K562 (cell line): Measurements from ENCODE around the gene SH3BP5. TPM values are rescaled to one million over a fixed set of nuclear protein-coding genes. Genes with fewer than 3 reads are reported as not detected.
A peak's percentile ranks its signal among the peaks of the same experiment; 100 is the strongest.

Source experiments
- CXXC5 ChIP-seq: fragments of 250-450 bp; sonication (Bioruptor Pico); IDR thresholded peaks from 2 replicates; pipeline ENCODE4 v1.8.0; 2022; ENCODE audit warnings: inconsistent platforms, mild to moderate bottlenecking, moderate library complexity
- DIDO1 ChIP-seq: fragments of 450-650 bp; IDR thresholded peaks from 2 replicates; pipeline ENCODE4 v1.6.1; 2016; ENCODE audit warnings: low read depth, missing biosample characterization, missing genetic modification characterization
- IRF9 ChIP-seq: fragments of 450-650 bp; IDR thresholded peaks from 2 replicates; pipeline ENCODE4 v1.6.1; 2016; ENCODE audit warnings: missing biosample characterization, missing genetic modification characterization
- KLF1 ChIP-seq: fragments of 450-650 bp; IDR thresholded peaks from 2 replicates; pipeline ENCODE4 v1.6.1; 2016; ENCODE audit warnings: missing genetic modification characterization, missing compliant biosample characterization
- MEF2D ChIP-seq: conservative IDR thresholded peaks from 2 replicates; pipeline ENCODE4 v1.6.1; 2016; ENCODE audit warnings: low read depth, missing genetic modification characterization, missing compliant biosample characterization
- NEUROD1 ChIP-seq: fragments of 150-350 bp; IDR thresholded peaks from 2 replicates; pipeline ENCODE4 v1.6.1; 2014; ENCODE audit warnings: borderline replicate concordance, low read length, low read depth; ENCODE audit not compliant: partially characterized antibody
- PHF21A ChIP-seq: fragments of 450-650 bp; IDR thresholded peaks from 2 replicates; pipeline ENCODE4 v1.6.1; 2017; ENCODE audit warnings: low read depth, borderline replicate concordance
- POLR2H ChIP-seq: IDR thresholded peaks from 2 replicates; pipeline ENCODE4 v1.6.1; 2016; ENCODE audit warnings: missing genetic modification characterization, low read depth, mild to moderate bottlenecking, control low read depth, missing compliant biosample characterization, moderate library complexity
- RBM39 ChIP-seq: fragments of 200-400 bp; formaldehyde crosslinking; optimal IDR thresholded peaks from 2 replicates; pipeline ENCODE3; 2018; ENCODE audit warnings: low read depth, low read length
- SIN3B ChIP-seq: fragments of 450-650 bp; IDR thresholded peaks from 2 replicates; pipeline ENCODE4 v1.6.1; 2017; ENCODE audit warnings: low read depth, mild to moderate bottlenecking, moderate library complexity
- STAT6 ChIP-seq: sonication (generic); formaldehyde crosslinking; IDR thresholded peaks from 2 replicates; pipeline ENCODE4 v1.8.1; 2023; ENCODE audit warnings: mild to moderate bottlenecking, missing genetic modification reagents
- TRIM28 ChIP-seq: fragments of 450-650 bp; IDR thresholded peaks from 2 replicates; pipeline ENCODE4 v1.6.1; 2017
- YY1 ChIP-seq, 3 experiments: IDR thresholded peaks; 2 replicates each; pipeline ENCODE4 v1.6.1; 2011; ENCODE audit warnings: low read length in 2 of 3, mild to moderate bottlenecking in 2 of 3, moderate library complexity in 2 of 3, borderline replicate concordance in 1 of 3, control low read depth in 1 of 3, low read depth in 1 of 3; ENCODE audit not compliant: insufficient read depth in 3 of 3, insufficient replicate concordance in 2 of 3, control insufficient read depth in 1 of 3, insufficient read length in 1 of 3; ENCODE audit errors: extremely low read depth in 1 of 3
- ZC3H8 ChIP-seq: fragments of 450-650 bp; IDR thresholded peaks from 2 replicates; pipeline ENCODE4 v1.6.1; 2017
- ZKSCAN3 ChIP-seq: fragments of 250-450 bp; sonication (Bioruptor Pico); IDR thresholded peaks from 2 replicates; pipeline ENCODE4 v1.4.0; 2020
- ZNF253 ChIP-seq: fragments of 250-450 bp; sonication (Bioruptor Pico); conservative IDR thresholded peaks from 2 replicates; pipeline ENCODE4 v1.6.1; 2021; ENCODE audit warnings: mild to moderate bottlenecking
- ZNF274 ChIP-seq: IDR thresholded peaks from 2 replicates; pipeline ENCODE4 v1.6.1; 2011; ENCODE audit warnings: low read depth, mild to moderate bottlenecking, low read length, moderate library complexity, borderline replicate concordance
- ZNF444 ChIP-seq: fragments of 250-450 bp; sonication (Bioruptor Pico); IDR thresholded peaks from 2 replicates; pipeline ENCODE4 v1.4.0; 2020; ENCODE audit warnings: mild to moderate bottlenecking, moderate library complexity
- ZNF561 ChIP-seq: fragments of 450-650 bp; formaldehyde crosslinking; conservative IDR thresholded peaks from 2 replicates; pipeline ENCODE4 v1.4.0; 2020; ENCODE audit warnings: mild to moderate bottlenecking, moderate library complexity
- ZNF707 ChIP-seq: fragments of 250-450 bp; sonication (Bioruptor Pico); conservative IDR thresholded peaks from 2 replicates; pipeline ENCODE4 v1.8.0; 2022; ENCODE audit warnings: inconsistent platforms, mild to moderate bottlenecking, moderate library complexity
- polyA plus RNA-seq, 8 experiments: library from polyadenylated mRNA; depleted of rRNA in 4 of 8; stranded (reverse) in 5 of 8; unstranded in 3 of 8; fragments of >200 nt; fragmentation: Nextera tagmentation in 2 of 8; fragmentation: Illumina TruSeq in 1 of 8; extraction: Ambion mirVana in 2 of 8; extraction: Trizol in 1 of 8; gene quantifications; 2 replicates each; pipeline versions ENCODE4 v1.2.1 to v1.2.3, GENCODE V29; 2011 to 2014; ENCODE audit warnings: inconsistent platforms in 1 of 8, missing spikeins in 1 of 8
- total RNA-seq, 7 experiments: library from RNA; depleted of rRNA in 6 of 7; stranded (reverse); fragments of >200 nt in 6 of 7; fragmentation: Illumina TruSeq in 2 of 7; extraction: Trizol in 2 of 7; gene quantifications; 2 replicates each; pipeline versions ENCODE4 v1.2.1 to v1.2.3, GENCODE V29; 2011 to 2021; ENCODE audit warnings: low replicate concordance in 1 of 7
- TF ChIP-seq, protein P1 (sequence below): sonication (generic); formaldehyde crosslinking; IDR thresholded peaks from 2 replicates; pipeline ENCODE4 v1.8.0; 2022; ENCODE audit warnings: missing genetic modification reagents, mild to moderate bottlenecking, borderline replicate concordance
- TF ChIP-seq, protein P2 (sequence below): sonication (generic); formaldehyde crosslinking; IDR thresholded peaks from 2 replicates; pipeline ENCODE4 v1.8.0; 2022; ENCODE audit warnings: missing genetic modification reagents, mild to moderate bottlenecking, moderate library complexity, borderline replicate concordance

The SH3BP5 gene
- total and polyA plus RNA-seq, 9 of the 15 experiments (the other 6 are each of a cell fraction or from before 2014, with no cell fraction given): 2.9 to 29.0 (median 14.9) TPM

DNA sequence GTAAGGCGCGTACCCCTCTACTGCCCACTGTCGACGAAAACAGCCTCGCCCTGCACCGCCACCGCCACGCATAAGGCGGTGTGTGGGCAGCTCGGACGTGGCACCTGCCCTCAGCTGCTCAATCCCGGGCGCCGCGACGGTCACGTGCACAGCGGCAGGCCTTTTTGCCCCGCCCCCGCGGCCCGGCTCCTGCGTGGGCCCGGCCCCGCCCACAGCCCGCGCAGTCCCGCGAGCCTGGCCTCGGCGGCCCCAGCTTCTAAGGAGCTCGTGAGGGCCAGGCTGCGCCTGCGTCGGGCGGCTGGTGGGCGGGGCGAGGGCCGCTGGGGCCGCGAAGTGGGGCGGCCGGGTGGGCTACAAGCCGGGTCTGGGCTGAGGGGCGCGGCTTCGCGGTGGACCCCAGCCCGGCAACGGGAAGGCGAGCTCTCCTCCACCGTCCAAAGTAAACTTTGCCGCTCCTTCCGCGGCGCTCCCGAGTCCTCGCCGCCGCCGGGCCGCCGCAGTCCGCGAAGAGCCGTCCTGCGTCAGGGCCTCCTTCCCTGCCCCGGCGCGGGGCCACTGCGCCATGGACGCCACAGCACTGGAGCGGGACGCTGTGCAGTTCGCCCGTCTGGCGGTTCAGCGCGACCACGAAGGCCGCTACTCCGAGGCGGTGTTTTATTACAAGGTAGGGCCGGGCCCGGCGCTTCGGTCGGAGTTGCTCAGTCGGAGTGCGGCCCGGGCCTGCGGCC lies 126.3 kb downstream of the SH3BP5 start, which contains the start of gene CAPN7 (continued):
- TF ChIP-seq IRF9 (no peak), ZNF561 (no peak), ZC3H8 (no peak), ZNF253 (CRISPR knock-in tag) (no peak), PHF21A (no peak), ZNF274 (no peak), RBM39 (no peak), KLF1 (no peak), DIDO1 (tag) (no peak), STAT6 (no peak), CXXC5 (CRISPR knock-in tag) (peak; percentile 98), ZNF707 (CRISPR knock-in tag) (no peak), POLR2H (tag) (peak; percentile 4), YY1 (IDR thresholded peaks at IDR 0.05; ENCODE audit: borderline replicate concordance in 1 of 3, control insufficient read depth in 1 of 3, extremely low read depth in 1 of 3, insufficient read depth in 3 of 3, insufficient read length in 1 of 3, insufficient replicate concordance in 2 of 3, low read depth in 1 of 3, low read length in 2 of 3) (peak; percentile 40 to 70 (median 60)), MEF2D (tag) (no peak), SIN3B (no peak), TRIM28 (no peak), NEUROD1 (no peak), ZKSCAN3 (CRISPR knock-in tag) (no peak), ZNF444 (CRISPR knock-in tag) (no peak)
- TF ChIP-seq, protein P1, sequence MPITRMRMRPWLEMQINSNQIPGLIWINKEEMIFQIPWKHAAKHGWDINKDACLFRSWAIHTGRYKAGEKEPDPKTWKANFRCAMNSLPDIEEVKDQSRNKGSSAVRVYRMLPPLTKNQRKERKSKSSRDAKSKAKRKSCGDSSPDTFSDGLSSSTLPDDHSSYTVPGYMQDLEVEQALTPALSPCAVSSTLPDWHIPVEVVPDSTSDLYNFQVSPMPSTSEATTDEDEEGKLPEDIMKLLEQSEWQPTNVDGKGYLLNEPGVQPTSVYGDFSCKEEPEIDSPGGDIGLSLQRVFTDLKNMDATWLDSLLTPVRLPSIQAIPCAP (CRISPR knock-in tag): no peak
- TF ChIP-seq, protein P2, sequence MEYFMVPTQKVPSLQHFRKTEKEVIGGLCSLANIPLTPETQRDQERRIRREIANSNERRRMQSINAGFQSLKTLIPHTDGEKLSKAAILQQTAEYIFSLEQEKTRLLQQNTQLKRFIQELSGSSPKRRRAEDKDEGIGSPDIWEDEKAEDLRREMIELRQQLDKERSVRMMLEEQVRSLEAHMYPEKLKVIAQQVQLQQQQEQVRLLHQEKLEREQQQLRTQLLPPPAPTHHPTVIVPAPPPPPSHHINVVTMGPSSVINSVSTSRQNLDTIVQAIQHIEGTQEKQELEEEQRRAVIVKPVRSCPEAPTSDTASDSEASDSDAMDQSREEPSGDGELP: peak; percentile 95
